Hepatocyte (in vitro differentiated cells): ENCODE data around the gene LELP1. TPM values are rescaled to one million over a fixed set of nuclear protein-coding genes. Genes with fewer than 3 reads are reported as not detected.
"Not testable (repeated sequence)": the region's sequence is repeated elsewhere in the genome, so short reads cannot be mapped to it uniquely, and the experiment has no call there.

Source experiments
- DNase-seq: peaks from one replicate; pipeline ENCODE4 v3.0.0-alpha.2; 2016; ENCODE audit warnings: low spot score
- H2AFZ ChIP-seq: fragments of 200-600 bp; sonication (generic); 2 replicates; pipeline ENCODE4 v1.6.0; 2016; ENCODE audit warnings: antibody characterized with exemption, mild to moderate bottlenecking
- H3K27ac ChIP-seq: fragments of 200-600 bp; sonication (generic); 2 replicates; pipeline ENCODE4 v1.5.1; 2016; ENCODE audit warnings: mild to moderate bottlenecking
- H3K27me3 ChIP-seq: fragments of 200-600 bp; sonication (generic); 2 replicates; pipeline ENCODE4 v1.6.1; 2016
- H3K36me3 ChIP-seq: fragments of 200-600 bp; sonication (generic); replicated peaks from 2 replicates; pipeline ENCODE4 v1.5.1; 2016; ENCODE audit warnings: low read depth; ENCODE audit not compliant: insufficient read depth
- H3K4me1 ChIP-seq: fragments of 200-600 bp; sonication (generic); 2 replicates; pipeline ENCODE4 v1.5.1; 2016; ENCODE audit warnings: mild to moderate bottlenecking, moderate library complexity; ENCODE audit not compliant: insufficient read depth
- H3K4me2 ChIP-seq: fragments of 200-600 bp; sonication (generic); 2 replicates; pipeline ENCODE4 v1.6.0; 2016
- H3K4me3 ChIP-seq: fragments of 200-600 bp; sonication (generic); 2 replicates; pipeline ENCODE4 v1.5.1; 2016; ENCODE audit warnings: mild to moderate bottlenecking
- H3K79me2 ChIP-seq: fragments of 200-600 bp; sonication (generic); 2 replicates; pipeline ENCODE4 v1.6.0; 2017; ENCODE audit warnings: mild to moderate bottlenecking
- H3K9me2 ChIP-seq: fragments of 200-600 bp; sonication (generic); replicated peaks from 2 replicates; pipeline ENCODE4 v1.6.0; 2017; ENCODE audit warnings: mild to moderate bottlenecking; ENCODE audit not compliant: insufficient read depth
- H3K9me3 ChIP-seq: fragments of 200-600 bp; sonication (generic); 2 replicates; pipeline ENCODE4 v1.5.1; 2016; ENCODE audit warnings: low read depth, mild to moderate bottlenecking
- H4K20me1 ChIP-seq: fragments of 200-600 bp; sonication (generic); 2 replicates; pipeline ENCODE4 v1.6.0; 2016; ENCODE audit warnings: mild to moderate bottlenecking; ENCODE audit not compliant: insufficient read depth, poor library complexity, severe bottlenecking
- CTCF ChIP-seq: fragments of 200-600 bp; sonication (generic); IDR thresholded peaks from 2 replicates; pipeline ENCODE4 v1.5.1; 2016; ENCODE audit warnings: antibody characterized with exemption, mild to moderate bottlenecking; ENCODE audit not compliant: poor library complexity
- EZH2 ChIP-seq: fragments of 200-600 bp; sonication (generic); IDR thresholded peaks from 2 replicates; pipeline ENCODE4 v1.6.1; 2016; ENCODE audit warnings: antibody characterized with exemption, mild to moderate bottlenecking, borderline replicate concordance
- EZH2phosphoT487 ChIP-seq: fragments of 200-600 bp; sonication (generic); IDR thresholded peaks from one replicate; pipeline ENCODE4 v1.6.1; 2018; ENCODE audit warnings: antibody characterized with exemption, mild to moderate bottlenecking, low read depth, moderate library complexity; ENCODE audit not compliant: unreplicated experiment, severe bottlenecking
- WGBS: methylation state at CpG from one replicate; pipeline ENCODE4 v1.1.6; 2016; ENCODE audit warnings: low lambda C conversion rate; ENCODE audit errors: missing lambda C conversion rate; 5-methylcytosine and 5-hydroxymethylcytosine counted together
- polyA plus RNA-seq: library from polyadenylated mRNA; unstranded; fragments of >200 nt; fragmentation: Nextera tagmentation; extraction: Ambion mirVana; gene quantifications from 2 replicates; pipeline ENCODE4 v1.2.1, GENCODE V29; 2016
- total RNA-seq: library from RNA; depleted of rRNA; stranded (reverse); fragments of >200 nt; gene quantifications from 2 replicates; pipeline ENCODE4 v1.2.3, GENCODE V29; 2014

LELP1 gene
- total and polyA plus RNA-seq, 2 experiments from 2014 or later, result not detected

GRCh38 chr1:153178922-153179321 is 24.3 kb upstream of the LELP1 start:
- H3K27me3 ChIP-seq, result no peaks in the 10 kb centered on the region
- H3K9me3 ChIP-seq, result no peaks in the 10 kb centered on the region
- H2AFZ ChIP-seq, result no peak overlapping the region
- no peaks in the 10 kb centered on the region for H3K79me2 ChIP-seq
- no peaks in the 10 kb centered on the region for H3K4me1 ChIP-seq
- no peak overlapping the region for H3K4me3 ChIP-seq
- no peaks in the 10 kb centered on the region for H3K9me2 ChIP-seq
- no peak for DNase-seq
- no peak overlapping the region for H3K4me2 ChIP-seq
- peaks cover 4% of the 10 kb centered on the region for H3K36me3 ChIP-seq
- no peak for TF ChIP-seq EZH2phosphoT487
- TF ChIP-seq EZH2, result no peak
- no peak for TF ChIP-seq CTCF
- H3K27ac ChIP-seq, result no peak overlapping the region
- no peaks in the 10 kb centered on the region for H4K20me1 ChIP-seq

GRCh38 chr1:153180556-153180955 is 22.7 kb upstream of the LELP1 start:
- H3K9me2 ChIP-seq, result no peaks in the 10 kb centered on the region
- H3K4me3 ChIP-seq, result no peak overlapping the region
- no peak for DNase-seq
- peaks cover 4% of the 10 kb centered on the region for H3K36me3 ChIP-seq
- H3K4me2 ChIP-seq, result no peak overlapping the region
- TF ChIP-seq EZH2, result no peak
- TF ChIP-seq CTCF, result no peak
- no peak for TF ChIP-seq EZH2phosphoT487
- no peaks in the 10 kb centered on the region for H3K27me3 ChIP-seq
- WGBS, result 65% methylated on average over 4 of the region's 4 CpGs
- no peaks in the 10 kb centered on the region for H4K20me1 ChIP-seq
- no peak overlapping the region for H3K27ac ChIP-seq
- H3K9me3 ChIP-seq, result no peaks in the 10 kb centered on the region
- no peaks in the 10 kb centered on the region for H3K79me2 ChIP-seq
- H2AFZ ChIP-seq, result no peak overlapping the region
- no peaks in the 10 kb centered on the region for H3K4me1 ChIP-seq

- not testable (repeated sequence) for H3K9me2 ChIP-seq, DNase-seq, H3K4me2 ChIP-seq, H3K27ac ChIP-seq, H3K27me3 ChIP-seq, H3K9me3 ChIP-seq, H2AFZ ChIP-seq, H3K79me2 ChIP-seq, H3K4me3 ChIP-seq, H3K36me3 ChIP-seq, H3K4me1 ChIP-seq, H4K20me1 ChIP-seq
- 65% methylated on average over 4 of the region's 4 CpGs for WGBS
These were observed 14.9 kb upstream of the LELP1 start for GRCh38 chr1:153188301-153188700.

- no peaks in the 10 kb centered on the region for H4K20me1 ChIP-seq
- no peaks in the 10 kb centered on the region for H3K9me3 ChIP-seq
- no peaks in the 10 kb centered on the region for H3K36me3 ChIP-seq
- H3K4me1 ChIP-seq, result no peaks in the 10 kb centered on the region
- peak; percentile 6 for TF ChIP-seq CTCF
- no peak for TF ChIP-seq EZH2
- no peak for DNase-seq
- no peaks in the 10 kb centered on the region for H3K9me2 ChIP-seq
- H3K4me2 ChIP-seq, result no peak overlapping the region
- H2AFZ ChIP-seq, result no peak overlapping the region
- no peak overlapping the region for H3K27ac ChIP-seq
- no peak overlapping the region for H3K4me3 ChIP-seq
- no peaks in the 10 kb centered on the region for H3K27me3 ChIP-seq
- 28% methylated on average over 3 of the region's 3 CpGs for WGBS
- H3K79me2 ChIP-seq, result no peaks in the 10 kb centered on the region
These were observed 12.9 kb upstream of the LELP1 start for GRCh38 chr1:153190373-153190772.
